ENCODE measurements around the gene CALCB.

Gene CALCB

DNA sequence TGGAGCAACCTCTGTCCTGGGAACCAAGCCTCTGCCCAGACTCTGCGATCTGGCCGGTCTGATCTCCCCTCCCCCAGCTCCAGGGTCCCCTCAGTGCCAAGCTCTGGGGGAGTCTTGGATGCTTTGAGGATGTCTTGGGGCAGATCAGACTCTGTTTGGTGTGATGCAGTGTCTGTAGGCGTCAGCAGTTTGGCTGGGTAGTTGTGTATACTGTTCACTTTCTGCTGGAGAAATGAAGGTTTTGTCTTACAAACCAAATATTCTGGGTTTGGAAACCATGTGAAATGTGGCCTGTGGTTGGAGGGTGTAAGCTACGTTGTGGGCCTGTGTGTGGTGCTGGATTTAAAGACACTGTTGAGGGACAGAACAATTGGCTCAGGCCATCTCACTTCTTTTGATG is 46.0 kb downstream of the CALCB start:
- no peak for DNase-seq

DNA sequence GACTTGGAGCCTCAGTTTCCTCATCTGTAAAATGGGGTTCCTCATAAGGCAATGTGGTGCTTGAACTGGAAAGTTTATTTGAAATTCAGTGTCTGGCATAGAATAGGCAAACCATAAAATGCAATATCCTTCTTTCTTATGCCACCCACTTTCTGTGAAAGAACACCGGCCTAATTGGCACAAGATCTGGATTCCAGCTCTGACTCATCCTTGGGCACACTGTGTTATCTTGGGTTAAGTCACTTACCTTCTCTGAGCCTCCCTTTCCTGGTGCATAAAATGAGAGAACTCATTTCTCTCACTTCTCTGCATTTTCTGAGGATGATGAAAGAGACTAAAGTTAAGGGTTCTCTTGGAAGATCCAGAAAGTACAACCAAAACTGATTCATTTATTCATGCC is 46.4 kb downstream of the CALCB start:
- DNase-seq: no peak

DNA sequence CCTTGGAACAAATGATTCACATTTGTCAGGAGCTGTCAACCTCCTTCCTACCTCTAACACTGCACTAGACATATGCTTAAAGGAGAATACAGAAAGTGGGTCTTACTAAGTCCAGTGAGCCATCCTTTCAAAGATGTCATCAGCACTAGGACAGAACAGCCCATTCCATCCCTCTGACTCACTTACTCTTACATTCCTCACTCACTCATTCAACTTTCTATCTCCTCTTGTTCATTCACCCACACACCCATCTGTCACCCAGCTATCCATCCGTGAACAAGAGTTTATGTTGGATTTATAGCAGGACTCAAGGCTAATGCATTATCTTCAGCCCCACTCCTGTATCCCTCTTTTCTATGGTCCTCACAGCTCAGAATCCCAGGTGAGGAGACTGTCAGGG is 50.5 kb downstream of the CALCB start:
- DNase-seq: no peak

DNA sequence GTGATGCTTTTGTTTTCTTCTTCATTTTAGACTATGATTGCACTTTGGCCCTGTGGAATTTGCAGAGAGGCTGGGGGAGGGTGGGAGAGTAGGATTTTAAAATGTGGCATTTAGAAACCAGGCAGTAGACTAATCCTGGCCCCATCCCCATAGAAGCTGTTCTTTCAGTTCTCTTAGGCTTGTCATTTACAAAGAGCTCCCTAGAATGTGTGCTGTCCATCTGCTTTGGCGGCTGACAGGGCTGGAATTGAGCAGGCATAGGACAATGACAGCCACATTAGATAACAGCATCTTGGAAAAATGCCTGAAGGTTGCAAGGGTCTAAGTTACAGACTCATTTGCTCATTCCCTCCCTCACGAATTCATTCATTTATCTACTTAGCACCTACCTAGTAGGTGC is 51.1 kb downstream of the CALCB start:
- DNase-seq: no peak

DNA sequence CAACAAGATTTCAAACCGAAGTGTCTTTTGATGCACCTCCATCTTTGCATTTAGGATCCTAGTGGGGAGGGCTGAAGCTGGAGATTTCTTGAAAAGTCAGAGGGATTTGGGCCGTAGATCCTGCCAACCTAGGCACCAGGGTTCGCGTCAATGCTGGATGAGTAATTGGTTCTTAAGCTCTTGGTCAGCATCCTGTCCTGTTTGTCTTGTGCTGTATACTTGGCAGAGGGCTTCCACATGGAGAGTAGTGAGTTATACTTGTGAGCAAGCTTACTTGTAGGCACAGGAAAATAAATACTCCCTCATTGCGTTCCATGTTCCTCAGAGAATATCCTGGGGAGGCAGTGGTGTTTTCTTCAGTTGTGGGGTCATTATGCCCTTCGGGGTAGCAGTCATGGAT is 53.9 kb downstream of the CALCB start:
- no peak for DNase-seq

Data from right forelimb (tissue), 1 donor.